Small intestine (tissue), 7 donors: ENCODE measurements around the gene FBXO24. TPM values are rescaled to one million over a fixed set of nuclear protein-coding genes. Genes with fewer than 3 reads are reported as not detected.

Experiments
- DNase-seq, 2 donors: peaks; one replicate each; pipeline versions ENCODE4 v3.0.0 to v3.0.0-alpha.2; 2013
- FAIRE-seq: peaks from 2 replicates; lab custom pipeline; 2012; peaks lifted over from hg19 to GRCh38; lab: Jason Lieb, UNC
- H3K27ac ChIP-seq, 3 donors: one replicate each; pipeline ENCODE4 v1.5.1; 2013; ENCODE audit warnings: low read length in 2 of 3, mild to moderate bottlenecking in 2 of 3, control low read depth in 1 of 3, inconsistent platforms in 1 of 3, low read depth in 1 of 3, moderate library complexity in 1 of 3
- H3K27me3 ChIP-seq, 3 donors: one replicate each; pipeline ENCODE4 v1.6.1; 2013; ENCODE audit warnings: low read length in 3 of 3, inconsistent platforms in 1 of 3; ENCODE audit not compliant: control insufficient read depth in 3 of 3, insufficient read depth in 3 of 3
- H3K36me3 ChIP-seq, 3 donors: one replicate each; pipeline ENCODE4 v1.6.1; 2013; ENCODE audit warnings: low read length in 3 of 3, inconsistent platforms in 1 of 3, low read depth in 1 of 3, mild to moderate bottlenecking in 1 of 3, moderate library complexity in 1 of 3; ENCODE audit not compliant: control insufficient read depth in 3 of 3, insufficient read depth in 2 of 3
- H3K4me1 ChIP-seq, 3 donors: one replicate each; pipeline ENCODE4 v1.6.1; 2013; ENCODE audit warnings: low read length in 2 of 3, inconsistent platforms in 1 of 3, low read depth in 1 of 3, mild to moderate bottlenecking in 1 of 3, moderate library complexity in 1 of 3; ENCODE audit not compliant: control insufficient read depth in 3 of 3, insufficient read depth in 2 of 3
- H3K4me3 ChIP-seq, 3 donors: one replicate each; pipeline ENCODE4 v1.5.1; 2013; ENCODE audit warnings: low read length in 3 of 3, control low read depth in 1 of 3, inconsistent platforms in 1 of 3, low read depth in 1 of 3, mild to moderate bottlenecking in 1 of 3, moderate library complexity in 1 of 3
- H3K9me3 ChIP-seq, 2 donors: one replicate each; pipeline ENCODE4 v1.6.1; 2013; ENCODE audit warnings: low read depth in 1 of 2, low read length in 1 of 2; ENCODE audit not compliant: control insufficient read depth in 2 of 2, insufficient read depth in 1 of 2
- WGBS, 3 donors: extraction: QIAGEN DNeasy Blood & Tissue Kit; methylation state at CpG; one replicate each; pipeline ENCODE4 v1.1.7; 2013; 5-methylcytosine and 5-hydroxymethylcytosine counted together
- polyA plus RNA-seq, 4 donors: library from polyadenylated mRNA; stranded (reverse) in 3 of 4; unstranded in 1 of 4; fragments of 200-250 nt in 3 of 4; fragments of 120-200 nt in 1 of 4; gene quantifications; one replicate each; pipeline versions ENCODE4 v1.2.1 to v1.2.3, GENCODE V29; 2013
- donor health status: healthy with polysubstance abuse.
- donor health status: control.
- donor health status: control.
- donor health status: Bipolar disorder and iron deficiency.
- donor health status: healthy.

FBXO24 gene
- polyA plus RNA-seq, 4 donors: 0.55 to 1.1 TPM; not detected in 2

- DNase-seq: no peak
- no peaks in the 10 kb centered on the region for H3K27me3 ChIP-seq
- no peak overlapping the region for H3K4me3 ChIP-seq
- no peak overlapping the region for H3K27ac ChIP-seq
- WGBS, 3 donors: 92 to 95% (median 94%) methylated on average over 42 to 44 of the region's 44 CpGs
- peaks cover 0 to 16% (median 0%) of the 10 kb centered on the region in 3 donors for H3K4me1 ChIP-seq
- H3K36me3 ChIP-seq: peaks cover 22 to 72% (median 26%) of the 10 kb centered on the region in 3 donors
- no peaks in the 10 kb centered on the region for H3K9me3 ChIP-seq
- no peak for FAIRE-seq
Measured at GRCh38 chr7:100574362-100575205, 11.5 kb upstream of the FBXO24 start.

DNA sequence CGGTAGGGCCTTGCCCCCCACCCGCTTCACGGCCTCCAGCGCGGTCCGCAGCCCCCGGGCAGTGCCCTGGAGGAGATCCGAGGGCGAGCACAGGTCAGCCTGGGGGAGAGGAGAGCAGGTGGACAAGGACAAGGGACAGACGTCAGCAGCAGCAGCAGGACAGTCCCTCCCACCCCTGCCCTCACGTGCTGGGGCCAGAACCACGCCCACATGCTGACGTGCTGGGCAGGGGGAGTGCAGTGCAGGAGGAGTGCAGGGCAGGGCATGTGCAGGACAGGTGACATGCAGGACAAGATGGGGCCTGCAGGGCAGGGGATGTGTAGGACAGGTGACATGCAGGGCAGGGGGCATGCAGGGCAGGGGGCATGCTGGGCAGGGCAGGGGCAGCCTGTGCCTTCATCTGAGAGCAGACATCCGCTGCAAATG, 10.9 kb upstream of the FBXO24 start:
- DNase-seq (peak in 1 of 2 donors; percentile 22), FAIRE-seq (no peak)
- WGBS, 3 donors: 74 to 84% (median 82%) methylated on average over 13 to 14 of the region's 14 CpGs
- H3K27ac ChIP-seq: no peak overlapping the region
- H3K27me3 ChIP-seq: no peaks in the 10 kb centered on the region
- no peak overlapping the region for H3K4me3 ChIP-seq
- peaks cover 22 to 78% (median 26%) of the 10 kb centered on the region in 3 donors for H3K36me3 ChIP-seq
- peaks cover 0 to 10% (median 0%) of the 10 kb centered on the region in 3 donors for H3K4me1 ChIP-seq
- no peaks in the 10 kb centered on the region for H3K9me3 ChIP-seq

DNA sequence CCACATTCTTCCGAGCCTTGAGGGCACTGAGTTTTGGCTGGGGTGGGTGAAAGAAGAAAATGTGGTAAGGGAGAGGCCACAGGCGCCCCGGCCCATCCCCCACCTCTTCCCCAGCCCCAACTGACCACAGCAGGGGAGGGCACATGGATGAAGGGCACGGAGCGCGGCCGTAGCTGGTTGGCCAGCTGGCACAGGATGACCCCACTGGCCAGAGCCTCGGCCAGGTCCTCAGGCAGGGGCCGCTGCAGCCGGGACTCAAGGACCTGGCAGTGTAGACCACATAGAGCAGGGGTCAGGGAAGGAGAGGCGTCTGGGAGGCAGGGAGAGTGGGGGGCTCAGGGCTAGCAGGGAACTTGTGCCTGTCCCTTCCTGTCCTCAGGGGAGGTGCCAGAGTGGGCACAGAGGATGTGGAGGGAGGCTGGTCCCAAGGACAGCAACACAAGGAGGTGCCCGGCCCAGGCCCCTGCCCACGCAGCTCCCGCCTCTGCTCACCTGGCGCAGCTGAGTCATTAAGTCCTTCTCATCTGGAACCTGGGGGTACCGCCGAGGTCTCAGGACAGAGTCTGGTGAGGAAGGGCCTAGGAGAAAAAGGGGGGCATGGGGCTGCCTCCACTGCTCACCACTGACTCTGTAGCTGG, 10.3 kb upstream of the FBXO24 start:
- Histone ChIP-seq H3K4me1 (peaks cover 0 to 4% (median 0%) of the 10 kb centered on the region in 3 donors), H3K27me3 (no peaks in the 10 kb centered on the region), H3K4me3 (no peak overlapping the region), H3K36me3 (peaks cover 22 to 81% (median 27%) of the 10 kb centered on the region in 3 donors), H3K9me3 (no peaks in the 10 kb centered on the region), H3K27ac (no peak overlapping the region)
- FAIRE-seq (no peak), DNase-seq (no peak)
- 89 to 92% (median 91%) methylated on average over 15 to 17 of the region's 17 CpGs for WGBS, 3 donors

DNA sequence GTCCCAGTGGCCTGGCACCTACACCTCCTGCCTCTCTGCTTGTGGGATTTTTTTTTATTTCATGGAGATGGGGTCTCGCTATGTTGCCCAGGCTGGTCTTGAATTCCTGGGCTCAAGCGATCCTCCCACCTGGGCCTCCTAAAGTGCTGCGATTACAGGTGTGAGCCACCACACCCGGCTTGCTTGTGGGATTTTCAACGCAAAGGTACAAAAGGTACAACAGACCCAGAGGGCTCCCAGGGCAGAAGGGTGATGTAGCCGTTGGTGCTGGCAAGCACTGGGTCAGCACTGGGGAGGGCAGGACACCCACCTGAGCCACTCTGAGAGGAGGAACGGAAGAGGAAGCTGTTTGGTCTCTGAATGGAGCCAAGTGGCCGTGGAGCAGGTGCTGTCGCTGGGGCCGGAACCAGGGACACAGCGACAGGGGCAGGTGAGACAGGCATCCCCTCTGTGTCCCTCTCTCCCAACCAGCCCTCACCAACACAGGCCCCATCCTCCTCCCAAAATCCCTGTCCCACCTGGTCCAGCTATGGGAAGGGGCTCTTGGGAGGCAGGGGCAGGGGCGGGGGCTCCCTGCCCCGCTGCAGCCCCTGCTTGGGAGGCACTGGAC, 9.6 kb upstream of the FBXO24 start:
- no peak for FAIRE-seq
- peaks cover 24 to 86% (median 30%) of the 10 kb centered on the region in 3 donors for H3K36me3 ChIP-seq
- H3K9me3 ChIP-seq: no peaks in the 10 kb centered on the region
- WGBS, 3 donors: 94 to 96% (median 95%) methylated on average over 13 of the region's 13 CpGs
- no peak for DNase-seq
- no peak overlapping the region for H3K4me3 ChIP-seq
- no peak overlapping the region for H3K27ac ChIP-seq
- no peaks in the 10 kb centered on the region for H3K4me1 ChIP-seq
- no peaks in the 10 kb centered on the region for H3K27me3 ChIP-seq

DNA sequence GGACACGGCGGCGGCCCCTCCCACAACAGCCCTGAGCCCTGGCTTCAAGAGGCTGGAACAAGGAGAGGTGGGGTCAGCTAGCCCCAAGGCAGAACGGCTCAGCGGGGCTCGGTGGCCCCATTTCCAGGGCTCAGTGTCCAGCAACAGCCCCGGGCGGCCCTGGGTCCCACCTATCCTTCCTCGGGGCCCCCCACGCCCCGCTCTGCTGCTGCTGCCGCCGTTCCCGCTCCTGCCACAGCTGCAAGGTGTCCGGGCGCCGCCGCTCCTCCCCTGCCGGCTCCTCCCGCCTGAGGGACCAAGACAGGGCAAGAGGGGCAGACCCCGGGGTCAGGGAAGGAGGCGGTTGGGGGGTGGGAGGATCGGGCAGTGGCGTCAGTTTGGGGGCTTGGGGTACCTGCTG, 9.0 kb upstream of the FBXO24 start:
- WGBS, 3 donors: 92 to 96% (median 94%) methylated on average over 17 to 24 of the region's 24 CpGs
- peaks cover 30 to 89% (median 32%) of the 10 kb centered on the region in 3 donors for H3K36me3 ChIP-seq
- H3K9me3 ChIP-seq: no peaks in the 10 kb centered on the region
- FAIRE-seq (no peak), DNase-seq (no peak)
- H3K4me3 ChIP-seq: no peak overlapping the region
- H3K27ac ChIP-seq: no peak overlapping the region
- H3K27me3 ChIP-seq: no peaks in the 10 kb centered on the region
- peaks cover 0 to 1% (median 0%) of the 10 kb centered on the region in 3 donors for H3K4me1 ChIP-seq

GRCh38 chr7:100577507-100577906, 8.6 kb upstream of the FBXO24 start:
- no peak overlapping the region for H3K4me3 ChIP-seq
- 89 to 94% (median 93%) methylated on average over 11 to 14 of the region's 14 CpGs for WGBS, 3 donors
- no peak for FAIRE-seq
- no peaks in the 10 kb centered on the region for H3K27me3 ChIP-seq
- no peaks in the 10 kb centered on the region for H3K9me3 ChIP-seq
- no peak for DNase-seq
- H3K4me1 ChIP-seq: peaks cover 0 to 5% (median 0%) of the 10 kb centered on the region in 3 donors
- H3K36me3 ChIP-seq: peaks cover 31 to 91% (median 33%) of the 10 kb centered on the region in 3 donors
- H3K27ac ChIP-seq: no peak overlapping the region

GRCh38 chr7:100578246-100579183, 7.6 kb upstream of the FBXO24 start:
- no peaks in the 10 kb centered on the region for H3K27me3 ChIP-seq
- FAIRE-seq (no peak), DNase-seq (no peak)
- H3K9me3 ChIP-seq: no peaks in the 10 kb centered on the region
- H3K36me3 ChIP-seq: peaks cover 31 to 92% (median 33%) of the 10 kb centered on the region in 3 donors
- H3K4me1 ChIP-seq: peaks cover 0 to 15% (median 0%) of the 10 kb centered on the region in 3 donors
- H3K27ac ChIP-seq: no peak overlapping the region
- 91 to 94% (median 94%) methylated on average over 28 of the region's 28 CpGs for WGBS, 3 donors
- no peak overlapping the region for H3K4me3 ChIP-seq
